Gastroesophageal sphincter (tissue), 4 donors: ENCODE data around the gene KLHL2. TPM values are rescaled to one million over a fixed set of nuclear protein-coding genes. Genes with fewer than 3 reads are reported as not detected.

Source experiments
- ATAC-seq: fragments of 150-250 bp; one replicate; pipeline ENCODE4 v1.9.1; 2016; ENCODE audit warnings: mild to moderate bottlenecking, moderate library complexity
- H3K27ac ChIP-seq, 4 donors: fragments of 200-600 bp; sonication (generic) in 3 of 4; 1 replicate in 3 of 4; 2 replicates in 1 of 4; pipeline ENCODE4 v1.5.1; 2016 to 2019
- H3K27me3 ChIP-seq: fragments of 200-600 bp; sonication (generic); one replicate; pipeline ENCODE4 v1.5.1; 2019
- H3K36me3 ChIP-seq, 2 donors: fragments of 200-600 bp; sonication (generic); one replicate each; pipeline ENCODE4 v1.5.1; 2019; ENCODE audit warnings: control low read depth in 1 of 2
- H3K4me1 ChIP-seq, 3 donors: fragments of 200-600 bp; sonication (generic); 1 replicate in 2 of 3; 2 replicates in 1 of 3; pipeline ENCODE4 v1.5.1; 2016 to 2019; ENCODE audit warnings: control low read depth in 2 of 3
- H3K4me3 ChIP-seq, 2 donors: fragments of 200-600 bp; sonication (generic); one replicate each; pipeline ENCODE4 v1.5.1; 2019; ENCODE audit warnings: mild to moderate bottlenecking in 1 of 2, moderate library complexity in 1 of 2
- H3K9me3 ChIP-seq, 3 donors: fragments of 200-600 bp; sonication (generic); one replicate each; pipeline ENCODE4 v1.5.1; 2017 to 2019; ENCODE audit warnings: control low read depth in 2 of 3
- CTCF ChIP-seq, 4 experiments: fragments of 200-600 bp in 2 of 4; fragments of 450-650 bp in 2 of 4; sonication (generic) in 1 of 4; IDR thresholded peaks; one replicate each; pipeline ENCODE4 v1.5.1; 2017 to 2019; ENCODE audit warnings: antibody characterized with exemption in 4 of 4, mild to moderate bottlenecking in 2 of 4, moderate library complexity in 2 of 4
- EP300 ChIP-seq: sonication (generic); formaldehyde crosslinking; IDR thresholded peaks from one replicate; pipeline ENCODE4 v1.6.1; 2017; ENCODE audit warnings: antibody characterized with exemption, mild to moderate bottlenecking
- POLR2A ChIP-seq, 2 donors: fragments of 450-650 bp; IDR thresholded peaks; one replicate each; pipeline ENCODE4 v1.6.1; 2017; ENCODE audit warnings: antibody characterized with exemption in 2 of 2, mild to moderate bottlenecking in 2 of 2, moderate library complexity in 1 of 2
- POLR2AphosphoS5 ChIP-seq: sonication (generic); formaldehyde crosslinking; IDR thresholded peaks from one replicate; pipeline ENCODE4 v1.6.1; 2017; ENCODE audit warnings: antibody characterized with exemption
- WGBS, 2 donors: methylation state at CpG; one replicate each; pipeline ENCODE4 v1.1.5; 2018; ENCODE audit warnings: low coverage in 1 of 2; 5-methylcytosine and 5-hydroxymethylcytosine counted together
- total RNA-seq, 4 donors: library from RNA; depleted of rRNA; stranded (reverse); fragments of >200 nt; gene quantifications; one replicate each; pipeline ENCODE4 v1.1.0, GENCODE V29; 2016

The KLHL2 gene
- total RNA-seq, 4 donors from 2014 or later = 25.0 to 35.1 (median 31.1) TPM

GRCh38 chr4:165203541-165204461, 3.6 kb upstream of the KLHL2 start:
- no peak for ATAC-seq
- H3K9me3 ChIP-seq = no peaks in the 10 kb centered on the region
- H3K4me1 ChIP-seq = peaks cover 0 to 23% (median 5%) of the 10 kb centered on the region in 3 donors
- no peak overlapping the region for H3K27ac ChIP-seq
- 71 to 94% methylated on average over 5 to 8 of the region's 8 CpGs for WGBS, 2 donors
- H3K27me3 ChIP-seq = no peaks in the 10 kb centered on the region
- no peak for TF ChIP-seq POLR2AphosphoS5
- TF ChIP-seq CTCF (IDR thresholded peaks at IDR 0.05) = no peak
- TF ChIP-seq EP300 = no peak
- TF ChIP-seq POLR2A (IDR thresholded peaks at IDR 0.05) = no peak
- H3K4me3 ChIP-seq = no peak overlapping the region
- H3K36me3 ChIP-seq = no peaks in the 10 kb centered on the region

- H3K4me1 ChIP-seq = peaks cover 0 to 30% (median 5%) of the 10 kb centered on the region in 3 donors
- ATAC-seq = no peak
- WGBS, 2 donors = 92 to 100% methylated on average over 2 to 3 of the region's 3 CpGs
- TF ChIP-seq POLR2AphosphoS5 = no peak
- no peak for TF ChIP-seq POLR2A (IDR thresholded peaks at IDR 0.05)
- H3K36me3 ChIP-seq = no peaks in the 10 kb centered on the region
- H3K27me3 ChIP-seq = no peaks in the 10 kb centered on the region
- H3K9me3 ChIP-seq = no peaks in the 10 kb centered on the region
- no peak overlapping the region for H3K27ac ChIP-seq
- no peak overlapping the region for H3K4me3 ChIP-seq
Measured at GRCh38 chr4:165204462-165204830, 2.9 kb upstream of the KLHL2 start.

- Histone ChIP-seq H3K9me3 (no peaks in the 10 kb centered on the region), H3K36me3 (no peaks in the 10 kb centered on the region), H3K27me3 (no peaks in the 10 kb centered on the region), H3K4me3 (peak overlapping the region; percentile 73 to 97), H3K4me1 (peaks cover 0 to 43% (median 5%) of the 10 kb centered on the region in 3 donors), H3K27ac (peak overlapping the region; percentile 73 to 96 (median 92))
- peak; percentile 2 for ATAC-seq
- 0 to 3% methylated on average over 1 to 4 of the region's 28 CpGs for WGBS, 2 donors
- TF ChIP-seq POLR2A (IDR thresholded peaks at IDR 0.05) (no peak), POLR2AphosphoS5 (no peak), EP300 (no peak), CTCF (IDR thresholded peaks at IDR 0.05) (no peak)
Measured at GRCh38 chr4:165207016-165207430, 338 bp upstream of the KLHL2 start.

GRCh38 chr4:165208221-165208652, 876 bp downstream of the KLHL2 start:
- Histone ChIP-seq H3K4me1 (peaks cover 0 to 43% (median 5%) of the 10 kb centered on the region in 3 donors), H3K36me3 (no peaks in the 10 kb centered on the region), H3K27ac (peak overlapping the region; percentile 64 to 96 (median 92)), H3K9me3 (no peaks in the 10 kb centered on the region), H3K4me3 (peak overlapping the region; percentile 73 to 97), H3K27me3 (no peaks in the 10 kb centered on the region)
- 4 to 12% methylated on average over 12 to 13 of the region's 13 CpGs for WGBS, 2 donors
- ATAC-seq = peak; percentile 6
- TF ChIP-seq EP300 (no peak), CTCF (IDR thresholded peaks at IDR 0.05) (no peak), POLR2A (IDR thresholded peaks at IDR 0.05) (no peak), POLR2AphosphoS5 (no peak)

GRCh38 chr4:165208741-165209388, 1.5 kb downstream of the KLHL2 start:
- H3K9me3 ChIP-seq = no peaks in the 10 kb centered on the region
- no peak for ATAC-seq
- H3K4me1 ChIP-seq = peaks cover 0 to 43% (median 5%) of the 10 kb centered on the region in 3 donors
- TF ChIP-seq CTCF (IDR thresholded peaks at IDR 0.05) = no peak
- no peak for TF ChIP-seq EP300
- TF ChIP-seq POLR2A (IDR thresholded peaks at IDR 0.05) = no peak
- TF ChIP-seq POLR2AphosphoS5 = no peak
- no peaks in the 10 kb centered on the region for H3K36me3 ChIP-seq
- H3K4me3 ChIP-seq = peak overlapping the region; percentile 73 to 97
- WGBS, 2 donors = 60 to 62% methylated on average over 8 of the region's 10 CpGs
- H3K27me3 ChIP-seq = no peaks in the 10 kb centered on the region
- no peak overlapping the region for H3K27ac ChIP-seq
